SU-DHL-6 (cell line): ENCODE results near the gene MYOCD.

Experiments
- EZH2phosphoT487 ChIP-seq: fragments of 200-600 bp; sonication (generic), shearing (Covaris generic); conservative IDR thresholded peaks from 2 replicates; pipeline ENCODE4 v1.6.1; 2018; ENCODE audit warnings: mild to moderate bottlenecking, antibody characterized with exemption, low read length, moderate library complexity, mixed read lengths
- TF ChIP-seq, protein P1 (sequence below): fragments of 200-600 bp; sonication (generic); IDR thresholded peaks from one replicate; pipeline ENCODE4 v1.5.1; 2017; ENCODE audit warnings: antibody characterized with exemption, mild to moderate bottlenecking, low read length, moderate library complexity; ENCODE audit not compliant: insufficient read depth, poor library complexity, severe bottlenecking

DNA sequence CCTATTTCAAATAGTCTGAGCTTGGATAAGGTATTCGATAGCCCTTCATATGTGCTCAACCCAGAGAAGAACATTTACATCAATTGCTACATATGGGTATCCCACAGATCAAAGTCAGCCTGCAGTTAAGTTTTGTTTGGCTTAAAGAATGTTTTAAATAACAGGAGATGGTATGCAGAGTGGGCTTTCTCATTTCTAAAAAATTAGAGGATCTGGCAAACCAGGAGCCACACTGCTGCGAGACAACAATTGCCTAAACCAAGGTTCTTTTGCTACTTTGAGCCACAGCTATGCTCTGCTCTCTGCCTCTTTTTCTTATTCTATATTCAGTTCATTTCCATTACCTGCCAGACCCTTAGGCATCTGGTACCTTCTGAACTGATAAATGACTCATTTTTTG lies 93.4 kb downstream of the MYOCD start:
- TF ChIP-seq, protein P1, sequence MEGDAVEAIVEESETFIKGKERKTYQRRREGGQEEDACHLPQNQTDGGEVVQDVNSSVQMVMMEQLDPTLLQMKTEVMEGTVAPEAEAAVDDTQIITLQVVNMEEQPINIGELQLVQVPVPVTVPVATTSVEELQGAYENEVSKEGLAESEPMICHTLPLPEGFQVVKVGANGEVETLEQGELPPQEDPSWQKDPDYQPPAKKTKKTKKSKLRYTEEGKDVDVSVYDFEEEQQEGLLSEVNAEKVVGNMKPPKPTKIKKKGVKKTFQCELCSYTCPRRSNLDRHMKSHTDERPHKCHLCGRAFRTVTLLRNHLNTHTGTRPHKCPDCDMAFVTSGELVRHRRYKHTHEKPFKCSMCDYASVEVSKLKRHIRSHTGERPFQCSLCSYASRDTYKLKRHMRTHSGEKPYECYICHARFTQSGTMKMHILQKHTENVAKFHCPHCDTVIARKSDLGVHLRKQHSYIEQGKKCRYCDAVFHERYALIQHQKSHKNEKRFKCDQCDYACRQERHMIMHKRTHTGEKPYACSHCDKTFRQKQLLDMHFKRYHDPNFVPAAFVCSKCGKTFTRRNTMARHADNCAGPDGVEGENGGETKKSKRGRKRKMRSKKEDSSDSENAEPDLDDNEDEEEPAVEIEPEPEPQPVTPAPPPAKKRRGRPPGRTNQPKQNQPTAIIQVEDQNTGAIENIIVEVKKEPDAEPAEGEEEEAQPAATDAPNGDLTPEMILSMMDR = no peak
- no peak for TF ChIP-seq EZH2phosphoT487
